NCI-H1048 (cell line): ENCODE measurements around the gene SCN5A.

ENCODE experiments used
- DNase-seq: peaks from one replicate; lab custom pipeline; 2025; lab: John Stamatoyannopoulos, UW

SCN5A gene

GRCh38 chr3:38538773-38539353, 110.6 kb downstream of the SCN5A start:
- DNase-seq, result no peak

GRCh38 chr3:38536671-38537070, 112.8 kb downstream of the SCN5A start:
- no peak for DNase-seq

- DNase-seq, result no peak
Observed at GRCh38 chr3:38534604-38535003, 114.9 kb downstream of the SCN5A start.

- no peak for DNase-seq
Observed at GRCh38 chr3:38534180-38534579, 115.3 kb downstream of the SCN5A start.

GRCh38 chr3:38533285-38533976, 116.1 kb downstream of the SCN5A start:
- no peak for DNase-seq

- DNase-seq, result no peak
Observed at GRCh38 chr3:38532529-38532928, 117.0 kb downstream of the SCN5A start.

- no peak for DNase-seq
Observed at GRCh38 chr3:38528457-38528856, 121.0 kb downstream of the SCN5A start.

GRCh38 chr3:38526792-38527191, 122.7 kb downstream of the SCN5A start:
- DNase-seq, result no peak

- DNase-seq, result no peak
Observed at GRCh38 chr3:38524141-38524739, 125.2 kb downstream of the SCN5A start.

GRCh38 chr3:38522002-38522401, 127.5 kb downstream of the SCN5A start:
- DNase-seq, result no peak

GRCh38 chr3:38521391-38521987, 128.0 kb downstream of the SCN5A start:
- DNase-seq, result peak; percentile 20

- DNase-seq, result no peak
Observed at GRCh38 chr3:38519651-38520050, 129.8 kb downstream of the SCN5A start.

GRCh38 chr3:38519000-38519399, 130.5 kb downstream of the SCN5A start:
- no peak for DNase-seq

- DNase-seq, result no peak
Observed at GRCh38 chr3:38516669-38517068, 132.8 kb downstream of the SCN5A start.

GRCh38 chr3:38515367-38515766, 134.1 kb downstream of the SCN5A start:
- no peak for DNase-seq

- no peak for DNase-seq
Observed at GRCh38 chr3:38511546-38511945, 137.9 kb downstream of the SCN5A start.

- DNase-seq, result no peak
Observed at GRCh38 chr3:38510631-38511030, 138.9 kb downstream of the SCN5A start.

GRCh38 chr3:38509732-38510131, 139.8 kb downstream of the SCN5A start:
- no peak for DNase-seq

- no peak for DNase-seq
Observed at GRCh38 chr3:38507120-38507519, 142.4 kb downstream of the SCN5A start.

GRCh38 chr3:38500688-38501417, 148.6 kb downstream of the SCN5A start:
- no peak for DNase-seq
